NT2/D1 (cell line): ENCODE measurements around the gene RFC2.
"Not testable (repeated sequence)": the region's sequence is repeated elsewhere in the genome, so short reads cannot be mapped to it uniquely, and the experiment has no call there.

Source experiments
- DNase-seq: peaks from one replicate; pipeline ENCODE4 v3.0.0-alpha.2; 2011; ENCODE audit warnings: low read depth, low spot score
- H3K27me3 ChIP-seq: 2 replicates; pipeline ENCODE4 v1.6.0; 2011; ENCODE audit warnings: mild to moderate bottlenecking; ENCODE audit not compliant: insufficient read length, insufficient read depth
- H3K36me3 ChIP-seq: 2 replicates; pipeline ENCODE4 v1.6.1; 2011; ENCODE audit warnings: mild to moderate bottlenecking, low read length, mixed read lengths; ENCODE audit not compliant: insufficient read depth, insufficient read length
- H3K4me1 ChIP-seq: 2 replicates; pipeline ENCODE4 v1.5.1; 2011; ENCODE audit not compliant: insufficient read depth, insufficient read length
- H3K4me3 ChIP-seq: 2 replicates; pipeline ENCODE4 v1.5.1; 2011; ENCODE audit warnings: low read depth; ENCODE audit not compliant: insufficient read length
- H3K9ac ChIP-seq: 2 replicates; pipeline ENCODE4 v1.6.0; 2011; ENCODE audit warnings: low read depth; ENCODE audit not compliant: insufficient read length
- H3K9me3 ChIP-seq: 2 replicates; pipeline ENCODE4 v1.5.1; 2011; ENCODE audit warnings: mild to moderate bottlenecking, low read length; ENCODE audit not compliant: insufficient read depth
- SUZ12 ChIP-seq: IDR thresholded peaks from 2 replicates; pipeline ENCODE4 v1.6.1; 2011; ENCODE audit not compliant: insufficient read length, insufficient read depth; ENCODE audit errors: extremely low read depth
- YY1 ChIP-seq: IDR thresholded peaks from 2 replicates; pipeline ENCODE4 v1.6.1; 2011; ENCODE audit not compliant: insufficient read length, insufficient read depth
- ZNF274 ChIP-seq: IDR thresholded peaks from 2 replicates; pipeline ENCODE4 v1.6.1; 2011; ENCODE audit warnings: mild to moderate bottlenecking, low read depth, low read length

The RFC2 gene

DNA sequence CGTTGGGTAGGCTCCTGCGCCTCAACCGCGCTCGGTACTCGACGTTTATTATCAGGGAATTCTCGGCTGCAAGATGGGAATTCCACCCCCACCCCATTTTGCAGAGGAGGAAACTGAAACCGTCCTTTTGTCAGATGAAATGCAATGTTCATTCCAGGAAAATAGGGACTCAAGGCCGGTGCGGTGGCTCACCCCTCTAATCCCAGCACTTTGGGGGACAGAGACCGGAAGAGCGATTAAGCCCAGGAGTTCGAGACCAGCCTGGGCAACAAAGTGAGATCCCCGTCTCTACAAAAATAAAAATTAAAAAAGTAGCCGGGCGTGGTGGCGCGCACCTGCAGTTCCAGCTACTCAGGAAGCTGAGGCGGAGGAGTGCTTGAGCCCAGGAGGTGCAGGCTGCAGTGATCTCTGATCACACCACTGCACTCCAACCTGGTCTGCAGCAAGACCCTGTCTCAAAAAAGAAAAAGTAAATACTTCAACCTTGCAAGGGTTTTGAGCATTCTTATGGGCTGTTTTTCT, 720 bp upstream of the RFC2 start:
- no peaks in the 10 kb centered on the region for H3K9me3 ChIP-seq
- H3K4me1 ChIP-seq: peaks cover 2% of the 10 kb centered on the region
- H3K36me3 ChIP-seq: peaks cover 23% of the 10 kb centered on the region
- peak overlapping the region; percentile 95 for H3K4me3 ChIP-seq
- H3K27me3 ChIP-seq: no peaks in the 10 kb centered on the region
- TF ChIP-seq ZNF274 (no peak), SUZ12 (no peak), YY1 (no peak)
- peak overlapping the region; percentile 96 for H3K9ac ChIP-seq
- DNase-seq: no peak

DNA sequence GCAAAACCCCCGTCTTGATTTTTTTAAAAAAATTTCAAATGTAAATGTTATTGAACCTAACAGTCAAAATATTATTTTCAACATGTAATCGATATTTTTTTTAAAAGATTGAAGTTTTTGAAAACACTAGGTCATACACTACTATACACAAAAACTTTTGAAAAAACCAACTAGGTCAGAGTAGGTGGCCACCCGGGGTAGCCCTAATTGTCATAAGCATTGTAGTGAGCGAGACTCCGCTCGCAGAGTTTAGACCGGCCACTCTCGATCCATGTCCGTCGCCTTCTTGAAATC, 417 bp downstream of the RFC2 start:
- no peaks in the 10 kb centered on the region for H3K27me3 ChIP-seq
- H3K36me3 ChIP-seq: peaks cover 32% of the 10 kb centered on the region
- TF ChIP-seq ZNF274: no peak
- TF ChIP-seq YY1: no peak
- TF ChIP-seq SUZ12: no peak
- H3K4me1 ChIP-seq: peaks cover 2% of the 10 kb centered on the region
- no peak for DNase-seq
- peak overlapping the region; percentile 96 for H3K9ac ChIP-seq
- no peaks in the 10 kb centered on the region for H3K9me3 ChIP-seq
- H3K4me3 ChIP-seq: peak overlapping the region; percentile 95

DNA sequence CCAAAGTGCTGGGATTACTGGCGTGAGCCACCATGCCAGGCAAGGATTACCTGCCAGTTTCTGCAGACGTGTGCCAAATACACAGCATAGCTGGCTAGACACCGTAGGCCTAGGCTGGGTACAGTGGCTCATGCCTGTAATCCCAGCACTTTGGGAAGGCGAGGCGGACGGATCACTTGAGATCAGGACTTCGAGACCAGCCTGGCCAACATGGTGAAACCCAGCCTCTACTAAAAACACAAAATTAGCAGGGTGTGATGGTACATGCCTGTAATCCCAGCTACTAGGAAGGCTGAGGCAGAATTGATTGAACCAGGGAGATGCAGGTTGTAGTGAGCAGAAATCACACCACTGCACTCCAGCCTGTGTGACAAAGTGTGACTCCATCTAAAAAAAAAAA, 868 bp downstream of the RFC2 start:
- TF ChIP-seq SUZ12: no peak
- no peak for TF ChIP-seq YY1
- no peak for TF ChIP-seq ZNF274
- peaks cover 36% of the 10 kb centered on the region for H3K36me3 ChIP-seq
- H3K27me3 ChIP-seq: no peaks in the 10 kb centered on the region
- H3K4me3 ChIP-seq: peak overlapping the region; percentile 95
- peak overlapping the region; percentile 96 for H3K9ac ChIP-seq
- peaks cover 2% of the 10 kb centered on the region for H3K4me1 ChIP-seq
- H3K9me3 ChIP-seq: no peaks in the 10 kb centered on the region
- no peak for DNase-seq

DNA sequence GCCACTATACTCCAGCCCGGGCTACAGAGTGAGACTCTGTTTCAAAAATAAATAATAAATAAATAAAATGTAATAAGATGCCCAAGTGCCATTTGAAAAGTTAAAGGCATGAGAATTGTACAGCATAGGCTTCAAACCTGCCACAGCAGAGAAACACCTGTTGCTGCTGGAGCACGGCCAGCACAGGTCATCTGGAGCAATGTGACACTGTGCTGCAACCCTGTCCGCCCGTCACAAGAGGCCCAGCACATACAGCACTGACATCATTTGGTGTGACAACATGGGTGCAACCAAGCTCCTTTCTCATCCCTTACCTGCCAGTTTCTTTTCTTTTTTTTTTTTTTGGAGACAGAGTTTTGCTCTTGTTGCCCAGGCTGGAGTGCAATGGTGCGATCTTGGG, 1.3 kb downstream of the RFC2 start:
- Histone ChIP-seq H3K27me3 (no peaks in the 10 kb centered on the region), H3K4me3 (peak overlapping the region; percentile 95), H3K36me3 (peaks cover 41% of the 10 kb centered on the region), H3K4me1 (peaks cover 2% of the 10 kb centered on the region), H3K9ac (peak overlapping the region; percentile 96), H3K9me3 (no peaks in the 10 kb centered on the region)
- DNase-seq: no peak
- TF ChIP-seq ZNF274 (no peak), SUZ12 (no peak), YY1 (no peak)

DNA sequence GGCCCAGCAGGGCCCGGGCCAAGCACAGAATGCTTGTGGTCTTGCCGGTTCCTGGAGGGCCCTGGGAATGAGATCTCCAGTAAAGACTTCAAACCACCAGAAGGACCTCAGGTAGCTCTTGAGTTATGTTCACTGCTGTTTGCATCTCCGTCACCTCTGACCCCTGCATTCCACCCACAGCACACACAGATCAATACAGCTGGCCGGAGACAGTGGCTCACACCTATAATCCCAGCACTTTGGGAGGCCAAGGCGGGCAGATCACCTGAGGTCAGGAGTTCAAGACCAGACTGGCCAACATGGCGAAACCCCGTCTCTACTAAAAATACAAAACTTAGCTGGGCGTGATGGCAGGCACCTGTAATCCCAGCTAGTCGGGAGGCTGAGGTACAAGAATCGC, 5.1 kb downstream of the RFC2 start:
- peaks cover 70% of the 10 kb centered on the region for H3K36me3 ChIP-seq
- not testable (repeated sequence) for H3K27me3 ChIP-seq, H3K4me1 ChIP-seq

DNA sequence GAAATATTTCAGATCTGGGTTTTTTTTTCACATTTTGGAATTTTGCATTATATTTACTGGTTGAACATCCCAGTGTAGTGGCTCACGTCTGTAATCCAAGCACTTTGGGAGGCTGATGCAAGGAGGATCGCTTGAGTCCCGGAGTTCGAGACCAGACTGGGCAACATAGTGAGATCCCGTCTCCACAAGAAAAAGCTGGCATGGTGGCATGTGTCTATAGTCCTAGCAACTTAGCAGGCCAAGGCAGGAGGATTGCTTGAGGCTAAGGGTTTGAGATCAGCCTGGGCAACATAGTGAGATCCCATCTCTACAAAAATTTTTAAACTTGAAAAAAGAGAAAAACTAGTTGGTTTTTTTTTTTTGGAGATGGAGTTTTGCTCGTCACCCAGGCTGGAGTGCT, 6.0 kb downstream of the RFC2 start:
- no peak for DNase-seq
- H3K36me3 ChIP-seq: peaks cover 73% of the 10 kb centered on the region
- TF ChIP-seq YY1: no peak
- TF ChIP-seq SUZ12: no peak
- TF ChIP-seq ZNF274: no peak
- no peak overlapping the region for H3K9ac ChIP-seq
- H3K27me3 ChIP-seq: no peaks in the 10 kb centered on the region
- no peaks in the 10 kb centered on the region for H3K9me3 ChIP-seq
- no peak overlapping the region for H3K4me3 ChIP-seq
- no peaks in the 10 kb centered on the region for H3K4me1 ChIP-seq

More for the DNA sequence above, 5.1 kb downstream of the RFC2 start:
- not testable (repeated sequence) for H3K9ac ChIP-seq, H3K9me3 ChIP-seq, DNase-seq, H3K4me3 ChIP-seq

DNA sequence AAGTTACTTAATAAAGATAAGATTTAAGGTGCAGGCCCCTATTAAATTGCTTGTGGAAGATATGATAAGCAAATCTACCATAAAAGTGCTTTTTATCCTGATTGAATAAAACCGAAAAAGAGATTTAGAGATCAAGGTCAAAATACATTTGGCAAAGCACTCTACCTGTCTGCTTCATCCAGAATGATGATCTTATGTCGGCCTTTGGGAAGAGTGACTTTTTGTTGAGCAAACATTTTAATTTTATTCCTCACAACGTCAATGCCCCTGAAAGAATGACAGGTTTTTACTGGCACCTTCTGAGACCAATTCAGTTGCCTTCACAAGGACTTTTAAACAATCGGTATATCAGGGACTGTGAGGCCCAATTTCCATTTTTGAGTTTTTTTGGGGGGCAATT, 7.7 kb downstream of the RFC2 start:
- H3K27me3 ChIP-seq: no peaks in the 10 kb centered on the region
- H3K4me1 ChIP-seq: no peaks in the 10 kb centered on the region
- TF ChIP-seq SUZ12: no peak
- no peak for TF ChIP-seq YY1
- TF ChIP-seq ZNF274: no peak
- H3K36me3 ChIP-seq: peaks cover 78% of the 10 kb centered on the region
- no peak overlapping the region for H3K9ac ChIP-seq
- no peaks in the 10 kb centered on the region for H3K9me3 ChIP-seq
- H3K4me3 ChIP-seq: no peak overlapping the region
- DNase-seq: no peak

DNA sequence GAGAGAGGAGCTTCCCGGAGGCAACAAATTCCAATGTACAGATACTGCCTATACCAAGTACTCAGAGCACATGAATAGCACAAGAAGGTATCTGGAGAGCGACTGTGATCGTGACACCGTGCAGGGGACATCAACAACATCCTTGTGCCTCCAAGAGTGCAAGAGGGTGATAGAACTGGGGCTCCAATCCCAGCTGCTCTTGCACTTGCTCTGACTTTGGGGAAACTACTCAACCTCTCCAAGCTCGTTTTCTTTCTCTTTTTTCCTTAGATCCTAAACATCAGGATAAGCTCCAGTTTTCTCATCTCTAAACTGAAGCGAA, 12.1 kb downstream of the RFC2 start:
- H3K4me3 ChIP-seq: no peak overlapping the region
- H3K4me1 ChIP-seq: no peaks in the 10 kb centered on the region
- H3K36me3 ChIP-seq: peaks cover 84% of the 10 kb centered on the region
- H3K27me3 ChIP-seq: no peaks in the 10 kb centered on the region
- no peak for DNase-seq
- TF ChIP-seq ZNF274 (no peak), YY1 (no peak), SUZ12 (no peak)
- no peaks in the 10 kb centered on the region for H3K9me3 ChIP-seq
- no peak overlapping the region for H3K9ac ChIP-seq
